SK-N-SH (cell line): Measurements from ENCODE around the gene ANKRD10. TPM values are rescaled to one million over a fixed set of nuclear protein-coding genes. Genes with fewer than 3 reads are reported as not detected.
A peak's percentile ranks its signal among the peaks of the same experiment; 100 is the strongest.

ENCODE experiments used
- CTCF ChIA-PET: fragments of 300-600, 350-600 bp; formaldehyde crosslinking; extraction: SDS; loops from one replicate; lab custom pipeline; 2021; lab: Yijun Ruan, JAX
- POLR2A ChIA-PET: fragments of 350-600 bp; sonication (Branson Sonifier 250); formaldehyde crosslinking; extraction: SDS; loops from one replicate; lab custom pipeline; 2020; ENCODE audit warnings: antibody characterized with exemption, inconsistent platforms; lab: Yijun Ruan, JAX
- DNase-seq: peaks from one replicate; pipeline ENCODE4 v3.0.0; 2012
- H2AFZ ChIP-seq: fragments of 200-600 bp; sonication (generic); 2 replicates; pipeline ENCODE4 v1.8.1; 2016; ENCODE audit warnings: antibody characterized with exemption, mild to moderate bottlenecking, low read depth
- H3F3A ChIP-seq: fragments of 200-600 bp; sonication (generic); replicated peaks from 2 replicates; pipeline ENCODE3; 2016; ENCODE audit warnings: antibody characterized with exemption, mild to moderate bottlenecking; ENCODE audit not compliant: insufficient read depth
- H3K27ac ChIP-seq, 2 experiments: fragments of 200-500 bp in 1 of 2; fragments of 200-600 bp in 1 of 2; sonication (Bioruptor generic) in 1 of 2; sonication (generic), shearing (Covaris generic) in 1 of 2; 2 replicates each; pipeline versions ENCODE4 v1.5.1 to v1.6.1; 2014 to 2016; ENCODE audit warnings: low read depth in 2 of 2, inconsistent platforms in 1 of 2, low read length in 1 of 2, mild to moderate bottlenecking in 1 of 2, mixed read lengths in 1 of 2
- H3K27me3 ChIP-seq: fragments of 200-600 bp; sonication (generic), shearing (Covaris generic); 2 replicates; pipeline ENCODE4 v1.6.1; 2016; ENCODE audit warnings: mixed run types; ENCODE audit not compliant: insufficient read depth
- H3K36me3 ChIP-seq, 2 experiments: fragments of 200-500 bp in 1 of 2; fragments of 200-600 bp in 1 of 2; sonication (Bioruptor generic) in 1 of 2; sonication (generic) in 1 of 2; replicated peaks in 1 of 2; 2 replicates each; pipeline versions ENCODE3 to v1.5.1; 2014 to 2016; ENCODE audit warnings: low read length in 1 of 2, mild to moderate bottlenecking in 1 of 2; ENCODE audit not compliant: insufficient read depth in 2 of 2, control insufficient read depth in 1 of 2
- H3K4me1 ChIP-seq, 2 experiments: fragments of 200-500 bp in 1 of 2; fragments of 200-600 bp in 1 of 2; sonication (Bioruptor generic) in 1 of 2; sonication (generic), shearing (Covaris generic) in 1 of 2; 2 replicates each; pipeline versions ENCODE4 v1.5.1 to v1.6.1; 2014 to 2016; ENCODE audit warnings: low read depth in 1 of 2, low read length in 1 of 2, mixed run types in 1 of 2; ENCODE audit not compliant: insufficient read depth in 2 of 2, control insufficient read depth in 1 of 2
- H3K4me2 ChIP-seq: fragments of 200-600 bp; sonication (generic), shearing (Covaris generic); 2 replicates; pipeline ENCODE4 v1.6.1; 2017; ENCODE audit warnings: mixed run types
- H3K4me3 ChIP-seq, 2 experiments: fragments of 200-500 bp in 1 of 2; fragments of 200-600 bp in 1 of 2; sonication (Bioruptor generic) in 1 of 2; sonication (generic), shearing (Covaris generic) in 1 of 2; 2 replicates each; pipeline versions ENCODE4 v1.5.1 to v1.8.1; 2014 to 2016; ENCODE audit warnings: low read depth in 2 of 2, inconsistent platforms in 1 of 2, low read length in 1 of 2, mild to moderate bottlenecking in 1 of 2, mixed read lengths in 1 of 2, moderate library complexity in 1 of 2
- H3K79me2 ChIP-seq: fragments of 200-600 bp; sonication (generic); 2 replicates; pipeline ENCODE4 v1.8.1; 2017; ENCODE audit warnings: mild to moderate bottlenecking; ENCODE audit not compliant: insufficient read depth
- H3K9ac ChIP-seq: fragments of 200-600 bp; sonication (generic); 2 replicates; pipeline ENCODE4 v1.6.1; 2017; ENCODE audit warnings: mixed run types
- H3K9me2 ChIP-seq: fragments of 200-600 bp; sonication (generic); 2 replicates; pipeline ENCODE4 v1.6.1; 2017; ENCODE audit warnings: mixed run types
- H3K9me3 ChIP-seq: fragments of 200-600 bp; sonication (generic); 2 replicates; pipeline ENCODE4 v1.6.1; 2017; ENCODE audit warnings: mixed run types, mild to moderate bottlenecking, moderate library complexity
- H4K20me1 ChIP-seq: fragments of 200-600 bp; sonication (generic); 2 replicates; pipeline ENCODE4 v1.6.1; 2017; ENCODE audit warnings: mild to moderate bottlenecking, mixed run types; ENCODE audit not compliant: insufficient read depth
- EP300 ChIP-seq, 2 experiments: IDR thresholded peaks; 2 replicates each; pipeline versions ENCODE4 v1.4.0 to v1.6.1; 2012; ENCODE audit warnings: borderline replicate concordance in 1 of 2, low read depth in 1 of 2, low read length in 1 of 2
- EZH2phosphoT487 ChIP-seq: fragments of 200-600 bp; sonication (generic); IDR thresholded peaks from 2 replicates; pipeline ENCODE4 v1.6.1; 2017; ENCODE audit warnings: low read depth, mixed run types, mild to moderate bottlenecking, antibody characterized with exemption, moderate library complexity, borderline replicate concordance
- FOSL2 ChIP-seq: IDR thresholded peaks from 2 replicates; pipeline ENCODE4 v1.4.0; 2012; ENCODE audit warnings: low read depth, mild to moderate bottlenecking, moderate library complexity, borderline replicate concordance
- FOXM1 ChIP-seq: IDR thresholded peaks from 2 replicates; pipeline ENCODE4 v1.4.0; 2012; ENCODE audit warnings: low read depth, mild to moderate bottlenecking
- GABPA ChIP-seq: IDR thresholded peaks from 2 replicates; pipeline ENCODE4 v1.4.0; 2012; ENCODE audit warnings: low read depth, mild to moderate bottlenecking
- GATA2 ChIP-seq: sonication (generic); formaldehyde crosslinking; IDR thresholded peaks from 2 replicates; pipeline ENCODE4 v1.5.0; 2020; ENCODE audit warnings: mild to moderate bottlenecking, missing genetic modification reagents
- JUND ChIP-seq: IDR thresholded peaks from 2 replicates; pipeline ENCODE4 v1.4.0; 2012
- MAX ChIP-seq: IDR thresholded peaks from 2 replicates; pipeline ENCODE4 v1.4.0; 2012; ENCODE audit warnings: low read depth
- MEF2A ChIP-seq: IDR thresholded peaks from 2 replicates; pipeline ENCODE4 v1.4.0; 2012; ENCODE audit warnings: low read depth, borderline replicate concordance
- MXI1 ChIP-seq: IDR thresholded peaks from 2 replicates; pipeline ENCODE4 v1.6.1; 2012; ENCODE audit warnings: mild to moderate bottlenecking, low read depth, low read length, improper control_type of control experiment
- PBX3 ChIP-seq: IDR thresholded peaks from 2 replicates; pipeline ENCODE4; 2012
- POLR2AphosphoS5 ChIP-seq: IDR thresholded peaks from 2 replicates; pipeline ENCODE4 v1.6.1; 2012; ENCODE audit warnings: low read depth, low read length
- REST ChIP-seq: IDR thresholded peaks from 2 replicates; pipeline ENCODE4 v1.6.1; 2012; ENCODE audit warnings: mild to moderate bottlenecking, low read depth, low read length, moderate library complexity
- RXRA ChIP-seq: IDR thresholded peaks from 2 replicates; pipeline ENCODE4 v1.4.0; 2012; ENCODE audit warnings: low read depth, mild to moderate bottlenecking, borderline replicate concordance
- SIN3A ChIP-seq: IDR thresholded peaks from 2 replicates; pipeline ENCODE4 v1.6.1; 2012; ENCODE audit warnings: low read depth, mild to moderate bottlenecking, low read length, moderate library complexity, borderline replicate concordance
- TAF1 ChIP-seq: IDR thresholded peaks from 2 replicates; pipeline ENCODE4 v1.6.1; 2012; ENCODE audit warnings: low read depth, mild to moderate bottlenecking, low read length, moderate library complexity, borderline replicate concordance
- TCF12 ChIP-seq: IDR thresholded peaks from 2 replicates; pipeline ENCODE4 v1.4.0; 2012
- TEAD4 ChIP-seq: IDR thresholded peaks from 2 replicates; pipeline ENCODE4 v1.4.0; 2012; ENCODE audit warnings: mild to moderate bottlenecking, borderline replicate concordance; ENCODE audit not compliant: insufficient read depth
- USF2 ChIP-seq: fragments of 150-350 bp; IDR thresholded peaks from 2 replicates; pipeline ENCODE4 v1.6.1; 2017; ENCODE audit warnings: antibody characterized with exemption, low read length, low read depth, borderline replicate concordance
- WGBS: methylation state at CpG from one replicate; pipeline ENCODE4 v1.1.6; 2017; ENCODE audit warnings: low lambda C conversion rate; 5-methylcytosine and 5-hydroxymethylcytosine counted together
- polyA plus RNA-seq, 3 experiments: library from polyadenylated mRNA; depleted of rRNA; stranded (reverse); fragments of >200 nt; gene quantifications; 2 replicates each; pipeline ENCODE4 v1.2.3, GENCODE V29; 2012

The ANKRD10 gene
- polyA plus RNA-seq, 1 of the 3 experiments (the other 2 are of a cell fraction), result 53.2 TPM

- no peak for TF ChIP-seq TEAD4
- peak; percentile 100 for TF ChIP-seq FOSL2
- no peak for TF ChIP-seq TAF1
- TF ChIP-seq MEF2A, result peak; percentile 100
- TF ChIP-seq MXI1, result no peak
- peak; percentile 99 for TF ChIP-seq JUND
- no peak for TF ChIP-seq GATA2 (CRISPR knock-in tag)
- no peak for TF ChIP-seq FOXM1
- TF ChIP-seq USF2, result no peak
- peak; percentile 78 for TF ChIP-seq MAX
- TF ChIP-seq REST, result peak; percentile 73; the same call in 1 of the 2 replicates
- TF ChIP-seq SIN3A, result peak; percentile 78; the same call in 1 of the 2 replicates
Observed at GRCh38 chr13:110869805-110870706, 44.8 kb downstream of the ANKRD10 start (continued).

GRCh38 chr13:110869231-110869804 is 45.6 kb downstream of the ANKRD10 start:
- H3F3A ChIP-seq, result no peaks in the 10 kb centered on the region
- no peaks in the 10 kb centered on the region for H3K27me3 ChIP-seq
- H3K9me3 ChIP-seq, result no peaks in the 10 kb centered on the region
- H3K4me2 ChIP-seq, result peak overlapping the region; percentile 63; the same call in 1 of the 2 replicates
- peaks cover 9 to 15% of the 10 kb centered on the region in 2 experiments; a peak in 3 of 4 replicates for H3K4me1 ChIP-seq
- 96% methylated on average over 22 of the region's 22 CpGs for WGBS
- no peak for DNase-seq
- H3K9ac ChIP-seq, result peak overlapping the region; percentile 37; the same call in 1 of the 2 replicates
- H3K27ac ChIP-seq, result peak overlapping the region in 1 of 2 experiments; percentile 90; a peak in 2 of 4 replicates
- H3K36me3 ChIP-seq, result no peaks in the 10 kb centered on the region
- ChIA-PET CTCF (interaction anchor here (0.7 to 1.0 kb wide), 2 partner anchors 26 to 355 kb away, joined by 3 read pairs; no protein-coding TSS in a partner anchor), POLR2A (no interaction called here)
- no peaks in the 10 kb centered on the region for H4K20me1 ChIP-seq
- H3K4me3 ChIP-seq, result no peak overlapping the region
- H3K79me2 ChIP-seq, result no peaks in the 10 kb centered on the region
- peak overlapping the region; percentile 83; the same call in 1 of the 2 replicates for H2AFZ ChIP-seq
- H3K9me2 ChIP-seq, result no peaks in the 10 kb centered on the region
- TF ChIP-seq MEF2A (no peak), EP300 (IDR thresholded peaks at IDR 0.05; ENCODE audit: borderline replicate concordance in 1 of 2, low read depth in 1 of 2, low read length in 1 of 2) (no peak), EZH2phosphoT487 (no peak), POLR2AphosphoS5 (no peak), MXI1 (no peak), TCF12 (no peak), RXRA (no peak), REST (no peak), GABPA (no peak), PBX3 (no peak)
